ENCODE measurements around the gene SMARCAD1. TPM values are rescaled to one million over a fixed set of nuclear protein-coding genes. Genes with fewer than 3 reads are reported as not detected.

The SMARCAD1 gene
- total and polyA plus RNA-seq, 9 of the 15 experiments (the other 6 are each of a cell fraction or from before 2014, with no cell fraction given): 11.2 to 52.2 (median 34.6) TPM

GRCh38 chr4:94278781-94279180 is 71.1 kb downstream of the SMARCAD1 start (continued):
- no peak for TF ChIP-seq ARID3B (CRISPR knock-in tag; IDR thresholded peaks at IDR 0.05; ENCODE audit: borderline replicate concordance)
- TF ChIP-seq HMBOX1 (IDR thresholded peaks at IDR 0.05): no peak
- peak; percentile 74 for TF ChIP-seq ZNF592 (IDR thresholded peaks at IDR 0.05)
- no peak for TF ChIP-seq IRF9 (tag; IDR thresholded peaks at IDR 0.05)

All from K562 (cell line).